GM21737 (cell line): ENCODE measurements around the gene ACOXL.

Experiments
- ATAC-seq: cut with Tn5 transposase; IDR thresholded peaks from one replicate; pipeline ENCODE4 v1.9.1; 2021; ENCODE audit warnings: mild to moderate bottlenecking, moderate library complexity; ENCODE audit not compliant: unreplicated experiment

Gene ACOXL

GRCh38 chr2:110718382-110718781, 14.0 kb upstream of the ACOXL start:
- no peak for ATAC-seq

GRCh38 chr2:110718990-110719389, 13.4 kb upstream of the ACOXL start:
- ATAC-seq = no peak

- ATAC-seq = no peak
Observed at GRCh38 chr2:110720547-110720946, 11.8 kb upstream of the ACOXL start.

GRCh38 chr2:110724820-110725219, 7.6 kb upstream of the ACOXL start:
- ATAC-seq = no peak

- no peak for ATAC-seq
Observed at GRCh38 chr2:110725370-110725769, 7.0 kb upstream of the ACOXL start.

- no peak for ATAC-seq
Observed at GRCh38 chr2:110725859-110726258, 6.5 kb upstream of the ACOXL start.

- ATAC-seq = no peak
Observed at GRCh38 chr2:110726285-110726684, 6.1 kb upstream of the ACOXL start.

GRCh38 chr2:110727923-110728322, 4.5 kb upstream of the ACOXL start:
- no peak for ATAC-seq

- ATAC-seq = no peak
Observed at GRCh38 chr2:110729106-110729505, 3.3 kb upstream of the ACOXL start.

- no peak for ATAC-seq
Observed at GRCh38 chr2:110731064-110731463, 1.3 kb upstream of the ACOXL start.

- no peak for ATAC-seq
Observed at GRCh38 chr2:110735366-110735765, 3.0 kb downstream of the ACOXL start.

GRCh38 chr2:110737783-110738182, 5.4 kb downstream of the ACOXL start:
- ATAC-seq = no peak

GRCh38 chr2:110740747-110741349, 8.5 kb downstream of the ACOXL start:
- no peak for ATAC-seq

GRCh38 chr2:110741491-110741980, 9.2 kb downstream of the ACOXL start:
- ATAC-seq = no peak

GRCh38 chr2:110742412-110742811, 10.0 kb downstream of the ACOXL start:
- ATAC-seq = no peak

GRCh38 chr2:110743600-110743999, 11.2 kb downstream of the ACOXL start:
- ATAC-seq = no peak

- ATAC-seq = no peak
Observed at GRCh38 chr2:110744429-110744828, 12.1 kb downstream of the ACOXL start.

GRCh38 chr2:110745048-110745447, 12.7 kb downstream of the ACOXL start:
- ATAC-seq = no peak

GRCh38 chr2:110746586-110747521, 14.5 kb downstream of the ACOXL start:
- no peak for ATAC-seq

- no peak for ATAC-seq
Observed at GRCh38 chr2:110747522-110748488, 15.4 kb downstream of the ACOXL start.

GRCh38 chr2:110748489-110748867, 16.1 kb downstream of the ACOXL start:
- peak; percentile 92 for ATAC-seq
